ENCODE measurements around the gene HBP1. TPM values are rescaled to one million over a fixed set of nuclear protein-coding genes. Genes with fewer than 3 reads are reported as not detected.
"Not testable (repeated sequence)": the region's sequence is repeated elsewhere in the genome, so short reads cannot be mapped to it uniquely, and the experiment has no call there.

Gene HBP1
- total RNA-seq, 1 donor from 2014 or later: 16.6 TPM

DNA sequence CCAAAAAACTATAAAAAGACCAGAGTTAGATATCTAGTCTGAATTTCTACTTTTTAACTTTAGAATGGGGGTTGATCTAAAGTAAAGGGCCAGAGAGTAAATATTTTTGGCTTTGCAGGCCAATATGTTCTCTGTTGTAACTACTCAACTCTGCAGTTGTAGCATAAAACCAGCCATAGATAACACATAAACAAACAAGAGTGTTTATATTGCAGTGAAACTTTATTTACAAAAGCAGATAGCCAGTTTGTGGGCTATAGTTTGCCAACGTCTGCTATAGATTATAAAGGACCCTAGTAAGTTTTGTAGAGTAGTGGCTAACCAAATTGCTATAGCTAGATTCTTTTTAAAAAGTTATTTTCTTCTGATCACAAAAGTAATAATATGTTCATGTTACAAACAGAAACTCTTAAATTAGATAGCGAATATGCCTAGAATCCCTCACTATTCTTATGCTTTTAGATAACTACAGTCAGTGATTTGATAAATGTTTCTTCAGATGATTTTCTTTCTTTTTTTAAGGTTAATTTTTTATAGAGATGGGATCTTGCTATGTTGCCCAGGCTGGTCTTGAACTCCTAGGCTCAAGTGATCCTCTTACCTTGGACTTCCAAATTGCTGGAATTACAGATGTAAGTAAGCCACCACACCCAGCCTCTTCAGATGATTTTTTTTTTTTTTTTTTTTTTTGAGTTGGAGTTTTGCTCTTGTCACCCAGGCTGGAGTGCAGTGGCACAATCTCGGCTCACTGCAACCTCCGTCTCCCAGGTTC is 23.6 kb upstream of the HBP1 start:
- DNase-seq (ENCODE audit: low spot score): no peak
- no peak overlapping the region for H3K4me3 Mint-ChIP-seq
- intact Hi-C loops (cut with micrococcal nuclease): loop anchor here (5.0 kb wide), 2 partner anchors 732 to 1002 kb away; no protein-coding TSS in a partner anchor
- H3K9me3 Mint-ChIP-seq: no peaks in the 10 kb centered on the region
- H3K36me3 Mint-ChIP-seq (ENCODE audit: low read depth): no peaks in the 10 kb centered on the region
- H3K27ac Mint-ChIP-seq: no peak overlapping the region
- H3K4me1 Mint-ChIP-seq (ENCODE audit: low read depth): no peaks in the 10 kb centered on the region
- H3K27me3 Mint-ChIP-seq (ENCODE audit: insufficient read depth): peaks cover 5% of the 10 kb centered on the region

DNA sequence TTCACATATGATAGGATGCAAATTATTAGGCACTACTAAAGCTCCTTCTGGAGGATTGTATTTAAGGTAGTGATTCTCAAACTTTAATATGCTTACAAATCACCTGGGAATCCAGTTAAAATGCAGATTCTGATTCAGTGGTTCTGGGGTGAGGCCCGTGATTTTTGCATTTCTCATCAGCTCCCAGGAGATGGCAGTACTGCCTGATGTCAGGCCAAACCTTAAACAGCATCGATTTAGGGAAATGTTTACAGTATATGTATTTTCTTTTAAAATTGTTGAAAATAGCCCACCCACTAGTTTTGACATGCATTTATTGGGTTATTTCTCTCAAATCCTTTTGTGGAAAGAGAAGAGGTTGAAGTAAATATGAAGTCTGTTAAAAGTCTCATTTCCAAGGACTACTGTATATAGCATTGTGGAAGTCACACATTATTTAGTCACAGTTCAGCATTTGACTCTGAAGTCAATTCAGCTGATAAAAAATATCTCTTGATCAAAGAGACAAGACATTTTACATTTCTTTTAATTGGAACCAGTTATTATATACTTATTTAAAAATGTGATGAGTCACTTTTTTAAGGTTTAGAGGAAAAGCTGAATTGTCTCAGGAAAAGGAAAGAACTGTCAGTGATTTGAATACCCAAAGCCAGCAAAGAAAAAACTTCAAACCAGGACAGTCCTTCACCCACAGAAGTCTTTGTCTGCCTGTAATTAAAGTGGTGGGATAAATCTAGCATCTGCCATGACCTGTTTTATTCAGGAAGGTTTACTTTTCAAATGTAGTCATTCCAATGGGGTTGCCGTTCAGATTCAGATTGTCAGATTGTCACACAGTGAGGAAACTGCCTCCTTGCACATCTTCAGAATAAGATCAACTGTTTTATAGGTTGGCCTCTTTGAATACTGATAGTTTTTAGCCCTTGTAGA is 21.1 kb upstream of the HBP1 start:
- Mint-ChIP-seq H3K36me3 (ENCODE audit: low read depth) (no peaks in the 10 kb centered on the region), H3K4me3 (no peak overlapping the region), H3K9me3 (no peaks in the 10 kb centered on the region), H3K27ac (no peak overlapping the region), H3K4me1 (ENCODE audit: low read depth) (no peaks in the 10 kb centered on the region), H3K27me3 (ENCODE audit: insufficient read depth) (peaks cover 5% of the 10 kb centered on the region)
- no peak for DNase-seq (ENCODE audit: low spot score)
- intact Hi-C loops (cut with micrococcal nuclease): loop anchor here (1.0 to 5.0 kb wide), 4 partner anchors 354 to 1000 kb away; no protein-coding TSS in a partner anchor

DNA sequence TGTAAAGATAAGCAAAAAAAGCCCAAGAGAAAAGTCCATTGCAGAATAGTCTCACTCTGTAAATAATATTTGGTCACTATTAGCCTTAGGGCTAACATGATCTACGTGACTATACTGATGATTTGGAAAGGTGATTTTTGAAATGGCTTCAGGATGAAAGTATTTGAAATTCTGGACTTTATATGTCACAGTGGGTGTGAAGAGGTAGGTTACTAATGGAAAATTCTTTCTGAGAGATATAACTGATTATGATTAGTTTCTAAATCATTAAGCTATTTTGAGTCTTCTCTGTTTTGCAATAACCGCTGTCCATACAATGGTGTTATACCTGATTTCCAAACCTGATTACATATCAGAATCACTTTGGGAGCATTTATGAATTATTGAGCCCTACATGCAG is 20.1 kb upstream of the HBP1 start:
- peaks cover 5% of the 10 kb centered on the region for H3K27me3 Mint-ChIP-seq (ENCODE audit: insufficient read depth)
- no peaks in the 10 kb centered on the region for H3K4me1 Mint-ChIP-seq (ENCODE audit: low read depth)
- no peak overlapping the region for H3K27ac Mint-ChIP-seq
- no peak overlapping the region for H3K4me3 Mint-ChIP-seq
- no peaks in the 10 kb centered on the region for H3K9me3 Mint-ChIP-seq
- DNase-seq (ENCODE audit: low spot score): no peak
- intact Hi-C loops (cut with micrococcal nuclease): loop anchor here (5.0 kb wide), 2 partner anchors 729 to 999 kb away; no protein-coding TSS in a partner anchor
- no peaks in the 10 kb centered on the region for H3K36me3 Mint-ChIP-seq (ENCODE audit: low read depth)

DNA sequence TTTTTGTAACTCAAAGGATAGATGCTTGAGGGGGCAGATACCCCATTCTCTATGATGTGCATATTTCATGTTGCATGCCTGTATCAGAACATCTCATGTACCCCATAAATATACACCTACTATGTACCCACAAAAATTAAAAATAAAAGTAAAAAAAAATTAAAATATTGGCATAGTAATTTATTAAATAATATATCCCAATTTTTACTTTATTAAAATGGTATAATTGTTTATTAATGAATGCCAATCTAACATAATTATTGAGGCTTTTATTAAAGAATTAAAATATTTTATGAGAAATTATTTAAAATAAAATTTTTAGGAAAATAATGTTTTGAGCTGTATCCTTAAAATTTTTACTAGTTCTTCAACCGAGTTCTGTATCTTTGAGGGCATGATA is 18.9 kb upstream of the HBP1 start:
- Mint-ChIP-seq H3K27ac (no peak overlapping the region), H3K27me3 (ENCODE audit: insufficient read depth) (peaks cover 5% of the 10 kb centered on the region), H3K36me3 (ENCODE audit: low read depth) (no peaks in the 10 kb centered on the region), H3K4me1 (ENCODE audit: low read depth) (no peaks in the 10 kb centered on the region), H3K4me3 (no peak overlapping the region), H3K9me3 (no peaks in the 10 kb centered on the region)
- DNase-seq (ENCODE audit: low spot score): no peak
- intact Hi-C loops (cut with micrococcal nuclease): loop anchor here (1.0 to 10.0 kb wide), 7 partner anchors 17 to 997 kb away; no protein-coding TSS in a partner anchor

DNA sequence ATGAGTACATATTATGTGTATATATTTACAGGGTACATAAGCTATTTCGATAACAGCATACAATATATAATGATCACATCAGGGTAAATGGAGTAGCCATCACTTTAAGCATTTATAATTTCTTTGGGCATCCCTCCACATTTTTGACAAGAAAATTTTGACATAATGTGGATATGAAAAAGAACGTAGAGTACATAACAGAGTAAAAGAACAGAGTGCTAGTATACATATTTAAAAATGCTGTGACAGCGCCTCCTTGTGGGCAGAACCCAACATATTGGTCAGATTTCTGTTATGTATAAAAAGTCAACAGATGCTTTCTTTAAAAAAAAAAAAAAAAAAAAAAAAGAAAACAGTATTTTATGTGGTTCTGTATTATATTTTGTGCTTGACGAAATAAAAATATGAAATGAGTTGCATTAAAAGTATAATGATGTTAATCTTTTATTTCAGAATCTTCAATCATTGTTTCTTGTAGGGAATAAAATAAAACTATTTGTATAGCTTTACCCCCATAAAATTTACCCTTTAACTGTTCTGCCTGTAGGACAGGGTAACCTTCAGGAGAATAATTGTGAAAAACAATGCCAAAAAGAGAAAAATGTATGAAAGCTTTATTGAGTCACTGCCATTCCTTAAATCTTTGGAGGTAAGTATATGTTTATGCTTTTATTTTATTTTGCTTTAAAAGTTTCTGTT is 18.3 kb upstream of the HBP1 start:
- DNase-seq (ENCODE audit: low spot score): peak; percentile 57
- Mint-ChIP-seq H3K27ac (no peak overlapping the region), H3K4me1 (ENCODE audit: low read depth) (no peaks in the 10 kb centered on the region), H3K36me3 (ENCODE audit: low read depth) (no peaks in the 10 kb centered on the region), H3K27me3 (ENCODE audit: insufficient read depth) (peaks cover 5% of the 10 kb centered on the region), H3K9me3 (no peaks in the 10 kb centered on the region), H3K4me3 (no peak overlapping the region)
- intact Hi-C loops (cut with micrococcal nuclease): loop anchor here (1.0 to 10.0 kb wide), 5 partner anchors 17 to 976 kb away; no protein-coding TSS in a partner anchor

DNA sequence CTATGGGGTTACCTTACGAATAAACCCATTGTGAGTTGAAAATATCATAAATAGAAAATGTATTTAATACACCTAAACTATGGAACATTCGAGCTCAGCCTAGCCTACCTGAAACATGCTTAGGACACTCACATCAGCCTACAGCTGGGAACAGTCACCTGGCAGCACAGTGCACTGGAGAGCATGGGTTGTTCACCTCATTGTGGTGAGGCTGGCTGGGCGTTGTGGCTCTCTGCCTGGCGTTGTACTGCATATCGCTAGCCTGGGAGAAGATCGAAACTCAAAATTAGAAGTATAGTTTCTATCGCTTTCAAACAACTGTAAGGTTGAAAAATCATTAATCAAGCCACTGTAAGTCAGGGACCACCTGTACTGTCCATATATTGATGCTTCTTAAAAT is 17.3 kb upstream of the HBP1 start:
- no peaks in the 10 kb centered on the region for H3K9me3 Mint-ChIP-seq
- H3K4me3 Mint-ChIP-seq: no peak overlapping the region
- intact Hi-C loops (cut with micrococcal nuclease): loop anchor here (5.0 to 10.0 kb wide), 2 partner anchors 609 to 977 kb away; no protein-coding TSS in a partner anchor
- H3K4me1 Mint-ChIP-seq (ENCODE audit: low read depth): no peaks in the 10 kb centered on the region
- no peak overlapping the region for H3K27ac Mint-ChIP-seq
- H3K36me3 Mint-ChIP-seq (ENCODE audit: low read depth): no peaks in the 10 kb centered on the region
- peaks cover 5% of the 10 kb centered on the region for H3K27me3 Mint-ChIP-seq (ENCODE audit: insufficient read depth)
- DNase-seq (ENCODE audit: low spot score): no peak

DNA sequence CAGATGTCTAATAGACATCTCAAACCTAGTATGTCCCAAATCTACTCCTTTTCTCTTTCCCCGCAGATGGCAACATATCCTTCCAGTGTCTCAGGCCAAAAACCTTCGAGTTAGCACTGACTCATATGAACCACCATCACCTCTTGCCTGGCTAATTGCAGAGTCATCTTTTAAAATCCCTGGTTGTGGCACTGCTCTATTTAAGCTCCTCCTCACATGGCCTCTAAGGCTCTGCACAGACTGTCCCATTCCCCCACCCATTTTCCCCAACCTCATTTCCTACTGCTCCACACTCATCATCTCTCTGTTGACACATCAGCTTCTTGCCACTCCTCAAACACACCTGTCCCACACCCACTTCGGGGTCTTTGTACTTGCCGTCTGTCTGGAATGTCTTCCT is 16.8 kb upstream of the HBP1 start:
- H3K27ac Mint-ChIP-seq: no peak overlapping the region
- no peak overlapping the region for H3K4me3 Mint-ChIP-seq

DNA sequence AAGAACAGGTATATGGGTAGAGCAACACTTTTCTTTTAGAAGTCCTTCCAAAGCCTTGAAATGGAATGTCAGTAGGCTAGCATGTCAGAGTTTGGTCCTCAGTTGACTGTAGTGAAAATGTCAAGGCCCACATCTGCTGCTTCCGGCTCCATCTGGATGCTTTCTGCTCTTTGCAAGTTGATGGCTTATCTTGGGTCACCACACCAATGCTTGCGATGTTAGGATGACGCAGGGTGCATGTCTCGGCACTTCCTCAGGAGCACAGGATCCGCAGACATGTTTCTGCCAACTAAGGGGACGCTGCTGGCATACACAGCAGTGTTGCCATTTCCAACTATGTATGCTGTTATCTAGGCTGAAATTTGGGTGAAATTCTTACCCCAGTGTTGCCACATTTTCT is 14.0 kb upstream of the HBP1 start:
- peaks cover 10% of the 10 kb centered on the region for H3K27me3 Mint-ChIP-seq (ENCODE audit: insufficient read depth)
- H3K9me3 Mint-ChIP-seq: no peaks in the 10 kb centered on the region
- no peak overlapping the region for H3K27ac Mint-ChIP-seq
- no peak overlapping the region for H3K4me3 Mint-ChIP-seq
- no peak for DNase-seq (ENCODE audit: low spot score)
- H3K4me1 Mint-ChIP-seq (ENCODE audit: low read depth): no peaks in the 10 kb centered on the region
- H3K36me3 Mint-ChIP-seq (ENCODE audit: low read depth): no peaks in the 10 kb centered on the region
- intact Hi-C loops (cut with micrococcal nuclease): loop anchor here (5.0 to 10.0 kb wide), 2 partner anchors 613 to 980 kb away; no protein-coding TSS in a partner anchor

More for the DNA sequence above, 16.8 kb upstream of the HBP1 start:
- H3K4me1 Mint-ChIP-seq (ENCODE audit: low read depth): no peaks in the 10 kb centered on the region
- DNase-seq (ENCODE audit: low spot score): no peak
- peaks cover 5% of the 10 kb centered on the region for H3K27me3 Mint-ChIP-seq (ENCODE audit: insufficient read depth)
- H3K9me3 Mint-ChIP-seq: no peaks in the 10 kb centered on the region
- no peaks in the 10 kb centered on the region for H3K36me3 Mint-ChIP-seq (ENCODE audit: low read depth)
- intact Hi-C loops (cut with micrococcal nuclease): loop anchor here (5.0 to 10.0 kb wide), 2 partner anchors 610 to 977 kb away; no protein-coding TSS in a partner anchor

DNA sequence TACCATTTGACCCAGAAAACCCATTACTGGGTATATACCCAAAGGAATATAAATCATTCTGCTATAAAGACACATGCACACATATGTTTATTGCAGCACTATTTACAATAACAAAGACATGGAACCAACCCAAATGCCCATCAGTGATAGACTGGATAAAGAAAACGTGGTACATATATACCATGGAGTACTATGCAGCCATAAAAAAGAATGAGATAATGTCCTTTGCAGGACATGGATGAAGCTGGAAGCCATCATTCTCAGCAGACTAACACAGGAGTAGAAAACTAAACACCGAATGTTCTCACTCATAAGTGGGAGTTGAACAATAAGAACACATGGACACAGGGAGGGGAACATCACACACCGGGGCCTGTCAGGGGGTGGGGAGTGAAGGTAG is 13.1 kb upstream of the HBP1 start:
- H3K27me3 Mint-ChIP-seq (ENCODE audit: insufficient read depth); H3K9me3 Mint-ChIP-seq; H3K4me1 Mint-ChIP-seq (ENCODE audit: low read depth); DNase-seq (ENCODE audit: low spot score); H3K36me3 Mint-ChIP-seq (ENCODE audit: low read depth); H3K27ac Mint-ChIP-seq; H3K4me3 Mint-ChIP-seq: not testable (repeated sequence)
- intact Hi-C loops (cut with micrococcal nuclease): loop anchor here (2.0 to 10.0 kb wide), 2 partner anchors 207 to 981 kb away; no protein-coding TSS in a partner anchor

DNA sequence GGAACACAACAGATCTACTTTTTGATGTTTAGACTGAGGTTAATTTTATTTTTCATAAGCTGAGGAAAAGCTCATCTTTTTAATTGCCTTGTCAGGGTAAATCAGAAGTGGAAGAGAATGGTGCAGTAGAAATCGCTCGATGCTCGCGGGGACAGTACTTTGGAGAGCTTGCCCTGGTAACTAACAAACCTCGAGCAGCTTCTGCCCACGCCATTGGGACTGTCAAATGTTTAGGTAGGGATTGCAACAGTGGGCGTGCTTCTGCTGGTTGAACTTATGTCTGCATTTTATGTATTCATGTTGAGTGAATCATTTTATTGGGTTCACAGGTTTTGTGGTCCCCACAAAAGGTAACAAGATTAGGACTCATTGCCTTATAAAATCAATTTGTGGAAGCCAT is 11.7 kb upstream of the HBP1 start:
- H3K4me1 Mint-ChIP-seq (ENCODE audit: low read depth): no peaks in the 10 kb centered on the region
- DNase-seq (ENCODE audit: low spot score): no peak
- no peaks in the 10 kb centered on the region for H3K36me3 Mint-ChIP-seq (ENCODE audit: low read depth)
- H3K27ac Mint-ChIP-seq: no peak overlapping the region
- H3K9me3 Mint-ChIP-seq: no peaks in the 10 kb centered on the region
- intact Hi-C loops (cut with micrococcal nuclease): loop anchor here (2.0 to 10.0 kb wide), 2 partner anchors 208 to 982 kb away; no protein-coding TSS in a partner anchor
- no peak overlapping the region for H3K4me3 Mint-ChIP-seq
- peaks cover 10% of the 10 kb centered on the region for H3K27me3 Mint-ChIP-seq (ENCODE audit: insufficient read depth)

DNA sequence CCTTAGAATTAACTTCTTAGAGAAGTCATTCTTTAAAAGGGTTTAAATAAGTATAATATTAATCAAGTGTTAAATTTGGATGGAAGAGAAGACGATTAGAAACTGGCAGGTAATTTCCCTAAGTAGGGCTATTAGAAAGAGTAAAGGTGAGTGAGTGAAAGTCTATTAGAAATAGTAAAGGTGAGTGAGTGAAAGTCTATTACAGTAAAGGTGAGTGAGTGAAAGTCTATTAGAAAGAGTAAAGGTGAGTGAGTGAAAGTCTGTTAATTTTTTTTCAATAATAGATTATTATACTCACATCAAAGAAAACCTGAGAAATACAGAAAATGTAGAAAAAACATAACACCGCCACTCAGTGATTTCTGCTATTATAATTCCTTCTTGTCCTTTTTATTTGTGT is 10.8 kb upstream of the HBP1 start:
- no peaks in the 10 kb centered on the region for H3K4me1 Mint-ChIP-seq (ENCODE audit: low read depth)
- intact Hi-C loops (cut with micrococcal nuclease): loop anchor here (10.0 kb wide), 1 partner anchor 983 kb away; no protein-coding TSS in a partner anchor
- H3K9me3 Mint-ChIP-seq: no peaks in the 10 kb centered on the region
- H3K27ac Mint-ChIP-seq: no peak overlapping the region
- H3K27me3 Mint-ChIP-seq (ENCODE audit: insufficient read depth): peaks cover 10% of the 10 kb centered on the region
- no peak for DNase-seq (ENCODE audit: low spot score)
- H3K36me3 Mint-ChIP-seq (ENCODE audit: low read depth): no peaks in the 10 kb centered on the region
- H3K4me3 Mint-ChIP-seq: no peak overlapping the region

DNA sequence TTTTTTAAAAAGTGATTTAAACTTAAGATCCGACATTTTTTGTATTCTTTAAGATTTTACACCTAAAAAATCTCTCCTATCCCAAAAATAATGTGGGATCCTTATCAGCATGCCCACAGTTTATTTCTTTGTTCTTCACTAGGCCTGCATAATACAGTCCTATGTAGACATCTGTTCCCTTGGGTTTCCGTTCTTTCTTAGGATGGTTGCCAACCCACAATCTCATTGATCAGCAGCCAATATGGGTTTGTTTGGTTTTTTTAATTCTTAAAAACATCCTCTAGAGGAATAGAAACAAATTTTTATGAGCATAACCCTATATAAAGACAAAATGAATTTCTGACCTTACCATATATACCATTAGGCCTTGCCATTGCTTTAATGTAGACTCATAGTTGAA is 8.4 kb upstream of the HBP1 start:
- no peak for DNase-seq (ENCODE audit: low spot score)
- Mint-ChIP-seq H3K4me3 (no peak overlapping the region), H3K4me1 (ENCODE audit: low read depth) (no peaks in the 10 kb centered on the region), H3K27ac (no peak overlapping the region), H3K9me3 (no peaks in the 10 kb centered on the region), H3K36me3 (ENCODE audit: low read depth) (no peaks in the 10 kb centered on the region), H3K27me3 (ENCODE audit: insufficient read depth) (peaks cover 15% of the 10 kb centered on the region)
- intact Hi-C loops (cut with micrococcal nuclease): no loop called here

Measured in activated T-helper 1 cell treated with anti-CD3 and anti-CD28 coated beads, Interleukin-12 subunit alpha, Interleukin-12 subunit beta, Interleukin-2, Interleukin-4 antibody, amounts not matched to agents 30 ng/mL and 10 ng/mL and 1 ng/mL, durations not matched to agents 14 hours and 24 hours and 36 hours (primary cell).